Peyer's patch (tissue), 4 donors: ENCODE results near the gene NDUFA13. TPM values are rescaled to one million over a fixed set of nuclear protein-coding genes. Genes with fewer than 3 reads are reported as not detected.

Experiments used
- DNase-seq, 3 donors: peaks; one replicate each; pipeline ENCODE4 v3.0.0-alpha.2; 2017 to 2019
- H3K27ac ChIP-seq, 4 donors: fragments of 200-600 bp; sonication (generic); one replicate each; pipeline ENCODE4 v1.5.1; 2016 to 2019
- H3K27me3 ChIP-seq, 2 donors: fragments of 200-600 bp; sonication (generic); one replicate each; pipeline ENCODE4 v1.5.1; 2019
- H3K36me3 ChIP-seq, 3 donors: fragments of 200-600 bp; sonication (generic); one replicate each; pipeline ENCODE4 v1.5.1; 2016 to 2019
- H3K4me1 ChIP-seq, 4 donors: fragments of 200-600 bp; sonication (generic); one replicate each; pipeline ENCODE4 v1.5.1; 2016 to 2019
- H3K4me3 ChIP-seq, 4 donors: fragments of 200-600 bp; sonication (generic); 1 replicate in 3 of 4; 2 replicates in 1 of 4; pipeline ENCODE4 v1.5.1; 2016 to 2019; ENCODE audit warnings: mild to moderate bottlenecking in 1 of 4
- H3K9me3 ChIP-seq, 4 donors: fragments of 200-600 bp; sonication (generic); one replicate each; pipeline ENCODE4 v1.5.1; 2016 to 2019; ENCODE audit warnings: mild to moderate bottlenecking in 1 of 4
- CTCF ChIP-seq, 6 experiments: fragments of 450-650 bp in 4 of 6; fragments of 200-600 bp in 2 of 6; sonication (generic) in 1 of 6; IDR thresholded peaks; one replicate each; pipeline ENCODE4 v1.5.1; 2017 to 2019; ENCODE audit warnings: antibody characterized with exemption in 6 of 6, mild to moderate bottlenecking in 3 of 6, moderate library complexity in 1 of 6
- POLR2A ChIP-seq, 2 donors: fragments of 450-650 bp; IDR thresholded peaks; one replicate each; pipeline ENCODE4 v1.5.1; 2017; ENCODE audit warnings: antibody characterized with exemption in 2 of 2, mild to moderate bottlenecking in 2 of 2, moderate library complexity in 2 of 2
- total RNA-seq, 4 donors: library from RNA; depleted of rRNA; stranded (reverse); fragments of >200 nt; gene quantifications; one replicate each; pipeline ENCODE4 v1.1.0, GENCODE V29; 2016

NDUFA13 gene
- total RNA-seq, 4 donors from 2014 or later: 40.7 to 188 (median 126) TPM

DNA sequence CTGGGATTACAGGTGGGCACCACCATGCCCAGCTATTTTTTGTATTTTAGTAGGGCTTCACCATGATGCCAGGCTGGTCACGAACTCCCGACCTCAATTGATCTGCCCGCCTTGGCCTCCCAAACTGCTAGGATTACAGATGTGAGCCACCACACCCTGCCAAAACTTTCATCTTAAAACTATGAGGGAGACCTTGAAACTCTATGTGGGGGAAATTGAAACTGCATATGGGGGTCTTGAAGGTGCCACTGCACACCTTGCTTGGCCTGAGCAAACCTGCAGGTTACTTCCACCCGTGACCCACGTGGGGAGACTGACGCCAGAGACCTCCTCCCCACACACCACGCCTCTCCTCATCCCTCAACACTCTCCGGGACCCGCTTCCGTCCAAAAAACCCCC, 37.6 kb downstream of the NDUFA13 start:
- no peak overlapping the region for H3K4me3 ChIP-seq

DNA sequence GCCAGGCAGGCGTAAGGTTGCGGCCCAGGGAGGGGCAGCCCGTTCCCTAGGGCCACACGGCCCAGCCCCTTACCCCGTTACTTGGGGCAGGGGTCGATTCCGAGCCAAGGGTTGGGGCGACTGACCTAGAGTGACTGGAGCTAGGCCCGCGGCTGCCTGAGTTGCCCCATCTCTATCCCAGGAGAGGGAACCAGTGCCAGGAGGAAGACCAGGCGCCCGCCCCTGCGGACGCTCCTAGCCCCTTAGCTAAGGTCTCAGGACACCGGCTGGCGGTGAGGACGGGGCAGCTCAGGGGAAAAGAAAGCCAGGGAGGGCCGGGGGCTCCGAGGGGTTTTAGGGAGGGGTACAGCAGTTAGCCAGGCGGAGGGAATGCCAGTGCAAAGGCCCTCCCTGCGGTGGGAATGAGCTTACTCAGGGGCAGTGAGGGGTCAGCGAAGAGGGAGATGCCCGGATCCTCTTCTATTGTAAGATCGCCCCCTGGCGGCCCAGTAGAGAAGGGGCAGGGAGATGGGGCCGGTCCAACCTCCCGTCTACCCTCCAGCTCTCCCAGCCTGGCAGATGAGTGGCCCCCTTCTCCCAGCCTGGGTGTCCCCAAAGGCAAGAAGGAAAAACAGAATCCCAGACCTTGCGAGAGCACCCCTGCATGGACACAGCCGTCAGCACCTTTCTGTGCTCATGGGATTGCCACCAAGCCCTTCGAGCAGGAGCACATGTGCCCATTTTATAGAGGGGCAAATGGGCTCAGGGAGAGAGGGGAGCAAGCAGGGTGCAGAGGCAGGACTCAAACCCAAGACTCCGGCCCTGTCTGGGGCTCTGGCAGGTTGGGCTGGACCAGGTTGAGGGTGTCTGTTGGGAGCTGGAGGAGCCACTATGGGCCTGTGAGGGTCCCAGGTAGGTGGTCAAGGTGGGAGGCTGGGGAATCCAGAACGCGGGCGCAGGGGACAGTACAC, 38.3 kb downstream of the NDUFA13 start:
- peak; percentile 51 to 73 (median 64) for TF ChIP-seq CTCF (IDR thresholded peaks at IDR 0.05)
- no peak for TF ChIP-seq POLR2A (IDR thresholded peaks at IDR 0.05)
- peak in 2 of 3 donors; percentile 62 to 82 for DNase-seq
- H3K36me3 ChIP-seq: no peaks in the 10 kb centered on the region
- no peak overlapping the region for H3K4me3 ChIP-seq
- H3K27me3 ChIP-seq: no peaks in the 10 kb centered on the region
- H3K4me1 ChIP-seq: no peaks in the 10 kb centered on the region
- no peak overlapping the region for H3K27ac ChIP-seq
- H3K9me3 ChIP-seq: no peaks in the 10 kb centered on the region

More for the DNA sequence above, 37.6 kb downstream of the NDUFA13 start:
- H3K36me3 ChIP-seq: no peaks in the 10 kb centered on the region
- no peak overlapping the region for H3K27ac ChIP-seq
- no peak for TF ChIP-seq POLR2A (IDR thresholded peaks at IDR 0.05)
- TF ChIP-seq CTCF (IDR thresholded peaks at IDR 0.05): no peak
- DNase-seq: no peak
- H3K27me3 ChIP-seq: no peaks in the 10 kb centered on the region
- no peaks in the 10 kb centered on the region for H3K4me1 ChIP-seq
- no peaks in the 10 kb centered on the region for H3K9me3 ChIP-seq

- no peak overlapping the region for H3K4me3 ChIP-seq
- TF ChIP-seq CTCF (IDR thresholded peaks at IDR 0.05) (no peak), POLR2A (IDR thresholded peaks at IDR 0.05) (no peak)
- no peaks in the 10 kb centered on the region for H3K27me3 ChIP-seq
- H3K36me3 ChIP-seq: no peaks in the 10 kb centered on the region
- H3K27ac ChIP-seq: no peak overlapping the region
- H3K9me3 ChIP-seq: no peaks in the 10 kb centered on the region
- DNase-seq: no peak
- H3K4me1 ChIP-seq: no peaks in the 10 kb centered on the region
Observed at GRCh38 chr19:19558055-19558454, 42.0 kb downstream of the NDUFA13 start.

GRCh38 chr19:19558636-19559035, 42.6 kb downstream of the NDUFA13 start:
- no peaks in the 10 kb centered on the region for H3K9me3 ChIP-seq
- no peaks in the 10 kb centered on the region for H3K27me3 ChIP-seq
- H3K36me3 ChIP-seq: no peaks in the 10 kb centered on the region
- no peak overlapping the region for H3K4me3 ChIP-seq
- H3K27ac ChIP-seq: no peak overlapping the region
- no peaks in the 10 kb centered on the region for H3K4me1 ChIP-seq
- DNase-seq: no peak
- TF ChIP-seq POLR2A (IDR thresholded peaks at IDR 0.05) (no peak), CTCF (IDR thresholded peaks at IDR 0.05) (no peak)

DNA sequence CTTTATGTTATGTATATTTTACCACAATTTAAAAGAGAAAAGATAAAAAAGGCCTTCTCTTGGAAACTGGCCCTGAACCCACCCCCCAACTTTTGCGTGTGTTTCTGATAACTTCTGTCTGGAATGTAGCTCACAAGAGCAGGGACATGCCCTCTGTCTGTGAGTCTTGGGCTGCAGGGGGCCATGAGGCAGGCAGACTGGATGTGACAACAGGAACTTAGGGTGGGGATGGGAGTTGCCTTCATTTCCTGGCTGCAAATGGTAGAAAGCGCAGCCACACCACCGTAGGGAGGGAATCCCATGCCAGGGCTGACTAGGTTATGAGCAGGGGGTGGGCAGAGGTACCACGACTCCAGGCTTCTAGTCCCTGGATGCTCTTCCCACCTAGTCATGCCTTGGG, 43.9 kb downstream of the NDUFA13 start:
- TF ChIP-seq CTCF (IDR thresholded peaks at IDR 0.05) (no peak), POLR2A (IDR thresholded peaks at IDR 0.05) (no peak)
- no peak for DNase-seq
- Histone ChIP-seq H3K36me3 (no peaks in the 10 kb centered on the region), H3K27ac (no peak overlapping the region), H3K9me3 (no peaks in the 10 kb centered on the region), H3K4me1 (no peaks in the 10 kb centered on the region), H3K27me3 (no peaks in the 10 kb centered on the region), H3K4me3 (no peak overlapping the region)
